GM23338 (cell line): Measurements from ENCODE around the gene POGZ.
A peak's percentile ranks its signal among the peaks of the same experiment; 100 is the strongest.

Experiments used
- CREB1 ChIP-seq: fragments of 250-450 bp; sonication (Bioruptor Pico); IDR thresholded peaks from 2 replicates; pipeline ENCODE4 v1.5.0; 2020; ENCODE audit warnings: low read depth, mild to moderate bottlenecking, moderate library complexity
- EZH2 ChIP-seq: fragments of 200-600 bp; sonication (generic); IDR thresholded peaks from one replicate; pipeline ENCODE4 v1.8.0; 2017; ENCODE audit warnings: antibody characterized with exemption, mild to moderate bottlenecking, low read depth; ENCODE audit not compliant: unreplicated experiment
- EZH2phosphoT487 ChIP-seq: fragments of 200-600 bp; sonication (generic); IDR thresholded peaks from one replicate; pipeline ENCODE4 v1.8.1; 2018; ENCODE audit warnings: antibody characterized with exemption; ENCODE audit not compliant: unreplicated experiment
- JUNB ChIP-seq: IDR thresholded peaks from one replicate; pipeline ENCODE4 v1.6.1; 2016; ENCODE audit warnings: antibody characterized with exemption; ENCODE audit not compliant: unreplicated experiment
- NANOG ChIP-seq: IDR thresholded peaks from 2 replicates; pipeline ENCODE4 v1.6.1; 2016; ENCODE audit warnings: antibody characterized with exemption, borderline replicate concordance
- POLR2AphosphoS5 ChIP-seq: IDR thresholded peaks from 2 replicates; pipeline ENCODE4 v1.6.1; 2016; ENCODE audit warnings: antibody characterized with exemption, low read depth
- STAT1 ChIP-seq: IDR thresholded peaks from one replicate; pipeline ENCODE4 v1.6.1; 2016; ENCODE audit warnings: antibody characterized with exemption; ENCODE audit not compliant: unreplicated experiment
- ZNF114 ChIP-seq: fragments of 250-450 bp; sonication (Bioruptor Pico); IDR thresholded peaks from 2 replicates; pipeline ENCODE4 v1.5.0; 2020; ENCODE audit warnings: mild to moderate bottlenecking, moderate library complexity
- ZNF331 ChIP-seq: fragments of 250-450 bp; sonication (Bioruptor Pico); IDR thresholded peaks from 2 replicates; pipeline ENCODE4 v1.5.0; 2020; ENCODE audit warnings: low read depth, mild to moderate bottlenecking, moderate library complexity
- TF ChIP-seq, protein P1 (sequence below), 2 experiments: fragments of 200-600 bp in 1 of 2; sonication (generic) in 1 of 2; conservative IDR thresholded peaks; 2 replicates each; pipeline versions ENCODE4 v1.5.1 to v1.6.1; 2016 to 2017; ENCODE audit warnings: antibody characterized with exemption in 2 of 2, low read depth in 2 of 2, mild to moderate bottlenecking in 2 of 2, moderate library complexity in 1 of 2
- TF ChIP-seq, protein P2 (sequence below): IDR thresholded peaks from one replicate; pipeline ENCODE4 v1.6.1; 2018; ENCODE audit warnings: antibody characterized with exemption; ENCODE audit not compliant: unreplicated experiment
- TF ChIP-seq, protein P3 (sequence below): IDR thresholded peaks from 2 replicates; pipeline ENCODE4 v1.6.1; 2016; ENCODE audit warnings: antibody characterized with exemption
- TF ChIP-seq, protein P4 (sequence below): fragments of 250-450 bp; sonication (Bioruptor Pico); IDR thresholded peaks from 2 replicates; pipeline ENCODE4 v1.5.0; 2020; ENCODE audit warnings: mild to moderate bottlenecking, moderate library complexity

DNA sequence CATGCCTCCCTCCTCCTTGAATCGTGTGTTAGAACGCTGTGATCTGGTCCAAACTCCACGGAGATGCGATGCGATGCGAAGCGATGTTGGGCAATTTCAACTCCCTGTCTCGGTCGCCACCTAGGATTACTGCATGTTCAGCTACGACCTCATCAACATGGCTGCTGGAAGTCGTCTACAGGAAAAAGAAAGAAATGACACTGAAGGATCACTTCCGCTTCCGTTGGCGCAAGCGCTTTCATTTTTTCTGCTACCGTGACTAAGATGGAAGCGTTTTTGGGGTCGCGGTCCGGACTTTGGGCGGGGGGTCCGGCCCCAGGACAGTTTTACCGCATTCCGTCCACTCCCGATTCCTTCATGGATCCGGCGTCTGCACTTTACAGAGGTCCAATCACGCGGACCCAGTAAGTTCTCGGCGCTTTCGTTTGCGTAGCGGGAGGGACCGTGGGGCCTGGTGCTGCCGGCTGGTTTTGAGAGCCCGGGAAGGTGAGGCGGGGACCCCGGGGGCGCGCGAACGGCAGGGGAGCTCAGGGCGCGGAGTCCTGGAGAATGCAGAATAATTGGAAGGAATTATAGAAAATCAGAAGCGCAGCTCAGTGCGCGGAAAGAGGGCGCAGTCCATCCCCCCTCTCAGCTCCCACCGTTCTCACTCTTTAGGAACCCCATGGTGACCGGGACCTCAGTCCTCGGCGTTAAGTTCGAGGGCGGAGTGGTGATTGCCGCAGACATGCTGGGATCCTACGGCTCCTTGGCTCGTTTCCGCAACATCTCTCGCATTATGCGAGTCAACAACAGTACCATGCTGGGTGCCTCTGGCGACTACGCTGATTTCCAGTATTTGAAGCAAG, 59.7 kb downstream of the POGZ start, which contains the start of gene PSMB4:
- TF ChIP-seq, protein P1, sequence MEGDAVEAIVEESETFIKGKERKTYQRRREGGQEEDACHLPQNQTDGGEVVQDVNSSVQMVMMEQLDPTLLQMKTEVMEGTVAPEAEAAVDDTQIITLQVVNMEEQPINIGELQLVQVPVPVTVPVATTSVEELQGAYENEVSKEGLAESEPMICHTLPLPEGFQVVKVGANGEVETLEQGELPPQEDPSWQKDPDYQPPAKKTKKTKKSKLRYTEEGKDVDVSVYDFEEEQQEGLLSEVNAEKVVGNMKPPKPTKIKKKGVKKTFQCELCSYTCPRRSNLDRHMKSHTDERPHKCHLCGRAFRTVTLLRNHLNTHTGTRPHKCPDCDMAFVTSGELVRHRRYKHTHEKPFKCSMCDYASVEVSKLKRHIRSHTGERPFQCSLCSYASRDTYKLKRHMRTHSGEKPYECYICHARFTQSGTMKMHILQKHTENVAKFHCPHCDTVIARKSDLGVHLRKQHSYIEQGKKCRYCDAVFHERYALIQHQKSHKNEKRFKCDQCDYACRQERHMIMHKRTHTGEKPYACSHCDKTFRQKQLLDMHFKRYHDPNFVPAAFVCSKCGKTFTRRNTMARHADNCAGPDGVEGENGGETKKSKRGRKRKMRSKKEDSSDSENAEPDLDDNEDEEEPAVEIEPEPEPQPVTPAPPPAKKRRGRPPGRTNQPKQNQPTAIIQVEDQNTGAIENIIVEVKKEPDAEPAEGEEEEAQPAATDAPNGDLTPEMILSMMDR (conservative IDR thresholded peaks at IDR 0.05; ENCODE audit: low read depth in 2 of 2): peak in 1 of 2 experiments; percentile 56; a peak in 2 of 4 replicates
- TF ChIP-seq EZH2phosphoT487 (no peak), EZH2 (no peak), POLR2AphosphoS5 (peak; percentile 98), JUNB (no peak), ZNF331 (CRISPR knock-in tag) (no peak), CREB1 (CRISPR knock-in tag) (peak; percentile 86), STAT1 (no peak), NANOG (no peak), ZNF114 (CRISPR knock-in tag) (no peak)
- TF ChIP-seq, protein P2, sequence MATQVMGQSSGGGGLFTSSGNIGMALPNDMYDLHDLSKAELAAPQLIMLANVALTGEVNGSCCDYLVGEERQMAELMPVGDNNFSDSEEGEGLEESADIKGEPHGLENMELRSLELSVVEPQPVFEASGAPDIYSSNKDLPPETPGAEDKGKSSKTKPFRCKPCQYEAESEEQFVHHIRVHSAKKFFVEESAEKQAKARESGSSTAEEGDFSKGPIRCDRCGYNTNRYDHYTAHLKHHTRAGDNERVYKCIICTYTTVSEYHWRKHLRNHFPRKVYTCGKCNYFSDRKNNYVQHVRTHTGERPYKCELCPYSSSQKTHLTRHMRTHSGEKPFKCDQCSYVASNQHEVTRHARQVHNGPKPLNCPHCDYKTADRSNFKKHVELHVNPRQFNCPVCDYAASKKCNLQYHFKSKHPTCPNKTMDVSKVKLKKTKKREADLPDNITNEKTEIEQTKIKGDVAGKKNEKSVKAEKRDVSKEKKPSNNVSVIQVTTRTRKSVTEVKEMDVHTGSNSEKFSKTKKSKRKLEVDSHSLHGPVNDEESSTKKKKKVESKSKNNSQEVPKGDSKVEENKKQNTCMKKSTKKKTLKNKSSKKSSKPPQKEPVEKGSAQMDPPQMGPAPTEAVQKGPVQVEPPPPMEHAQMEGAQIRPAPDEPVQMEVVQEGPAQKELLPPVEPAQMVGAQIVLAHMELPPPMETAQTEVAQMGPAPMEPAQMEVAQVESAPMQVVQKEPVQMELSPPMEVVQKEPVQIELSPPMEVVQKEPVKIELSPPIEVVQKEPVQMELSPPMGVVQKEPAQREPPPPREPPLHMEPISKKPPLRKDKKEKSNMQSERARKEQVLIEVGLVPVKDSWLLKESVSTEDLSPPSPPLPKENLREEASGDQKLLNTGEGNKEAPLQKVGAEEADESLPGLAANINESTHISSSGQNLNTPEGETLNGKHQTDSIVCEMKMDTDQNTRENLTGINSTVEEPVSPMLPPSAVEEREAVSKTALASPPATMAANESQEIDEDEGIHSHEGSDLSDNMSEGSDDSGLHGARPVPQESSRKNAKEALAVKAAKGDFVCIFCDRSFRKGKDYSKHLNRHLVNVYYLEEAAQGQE: no peak
- TF ChIP-seq, protein P3, sequence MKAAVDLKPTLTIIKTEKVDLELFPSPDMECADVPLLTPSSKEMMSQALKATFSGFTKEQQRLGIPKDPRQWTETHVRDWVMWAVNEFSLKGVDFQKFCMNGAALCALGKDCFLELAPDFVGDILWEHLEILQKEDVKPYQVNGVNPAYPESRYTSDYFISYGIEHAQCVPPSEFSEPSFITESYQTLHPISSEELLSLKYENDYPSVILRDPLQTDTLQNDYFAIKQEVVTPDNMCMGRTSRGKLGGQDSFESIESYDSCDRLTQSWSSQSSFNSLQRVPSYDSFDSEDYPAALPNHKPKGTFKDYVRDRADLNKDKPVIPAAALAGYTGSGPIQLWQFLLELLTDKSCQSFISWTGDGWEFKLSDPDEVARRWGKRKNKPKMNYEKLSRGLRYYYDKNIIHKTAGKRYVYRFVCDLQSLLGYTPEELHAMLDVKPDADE: peak; percentile 93
- TF ChIP-seq, protein P4, sequence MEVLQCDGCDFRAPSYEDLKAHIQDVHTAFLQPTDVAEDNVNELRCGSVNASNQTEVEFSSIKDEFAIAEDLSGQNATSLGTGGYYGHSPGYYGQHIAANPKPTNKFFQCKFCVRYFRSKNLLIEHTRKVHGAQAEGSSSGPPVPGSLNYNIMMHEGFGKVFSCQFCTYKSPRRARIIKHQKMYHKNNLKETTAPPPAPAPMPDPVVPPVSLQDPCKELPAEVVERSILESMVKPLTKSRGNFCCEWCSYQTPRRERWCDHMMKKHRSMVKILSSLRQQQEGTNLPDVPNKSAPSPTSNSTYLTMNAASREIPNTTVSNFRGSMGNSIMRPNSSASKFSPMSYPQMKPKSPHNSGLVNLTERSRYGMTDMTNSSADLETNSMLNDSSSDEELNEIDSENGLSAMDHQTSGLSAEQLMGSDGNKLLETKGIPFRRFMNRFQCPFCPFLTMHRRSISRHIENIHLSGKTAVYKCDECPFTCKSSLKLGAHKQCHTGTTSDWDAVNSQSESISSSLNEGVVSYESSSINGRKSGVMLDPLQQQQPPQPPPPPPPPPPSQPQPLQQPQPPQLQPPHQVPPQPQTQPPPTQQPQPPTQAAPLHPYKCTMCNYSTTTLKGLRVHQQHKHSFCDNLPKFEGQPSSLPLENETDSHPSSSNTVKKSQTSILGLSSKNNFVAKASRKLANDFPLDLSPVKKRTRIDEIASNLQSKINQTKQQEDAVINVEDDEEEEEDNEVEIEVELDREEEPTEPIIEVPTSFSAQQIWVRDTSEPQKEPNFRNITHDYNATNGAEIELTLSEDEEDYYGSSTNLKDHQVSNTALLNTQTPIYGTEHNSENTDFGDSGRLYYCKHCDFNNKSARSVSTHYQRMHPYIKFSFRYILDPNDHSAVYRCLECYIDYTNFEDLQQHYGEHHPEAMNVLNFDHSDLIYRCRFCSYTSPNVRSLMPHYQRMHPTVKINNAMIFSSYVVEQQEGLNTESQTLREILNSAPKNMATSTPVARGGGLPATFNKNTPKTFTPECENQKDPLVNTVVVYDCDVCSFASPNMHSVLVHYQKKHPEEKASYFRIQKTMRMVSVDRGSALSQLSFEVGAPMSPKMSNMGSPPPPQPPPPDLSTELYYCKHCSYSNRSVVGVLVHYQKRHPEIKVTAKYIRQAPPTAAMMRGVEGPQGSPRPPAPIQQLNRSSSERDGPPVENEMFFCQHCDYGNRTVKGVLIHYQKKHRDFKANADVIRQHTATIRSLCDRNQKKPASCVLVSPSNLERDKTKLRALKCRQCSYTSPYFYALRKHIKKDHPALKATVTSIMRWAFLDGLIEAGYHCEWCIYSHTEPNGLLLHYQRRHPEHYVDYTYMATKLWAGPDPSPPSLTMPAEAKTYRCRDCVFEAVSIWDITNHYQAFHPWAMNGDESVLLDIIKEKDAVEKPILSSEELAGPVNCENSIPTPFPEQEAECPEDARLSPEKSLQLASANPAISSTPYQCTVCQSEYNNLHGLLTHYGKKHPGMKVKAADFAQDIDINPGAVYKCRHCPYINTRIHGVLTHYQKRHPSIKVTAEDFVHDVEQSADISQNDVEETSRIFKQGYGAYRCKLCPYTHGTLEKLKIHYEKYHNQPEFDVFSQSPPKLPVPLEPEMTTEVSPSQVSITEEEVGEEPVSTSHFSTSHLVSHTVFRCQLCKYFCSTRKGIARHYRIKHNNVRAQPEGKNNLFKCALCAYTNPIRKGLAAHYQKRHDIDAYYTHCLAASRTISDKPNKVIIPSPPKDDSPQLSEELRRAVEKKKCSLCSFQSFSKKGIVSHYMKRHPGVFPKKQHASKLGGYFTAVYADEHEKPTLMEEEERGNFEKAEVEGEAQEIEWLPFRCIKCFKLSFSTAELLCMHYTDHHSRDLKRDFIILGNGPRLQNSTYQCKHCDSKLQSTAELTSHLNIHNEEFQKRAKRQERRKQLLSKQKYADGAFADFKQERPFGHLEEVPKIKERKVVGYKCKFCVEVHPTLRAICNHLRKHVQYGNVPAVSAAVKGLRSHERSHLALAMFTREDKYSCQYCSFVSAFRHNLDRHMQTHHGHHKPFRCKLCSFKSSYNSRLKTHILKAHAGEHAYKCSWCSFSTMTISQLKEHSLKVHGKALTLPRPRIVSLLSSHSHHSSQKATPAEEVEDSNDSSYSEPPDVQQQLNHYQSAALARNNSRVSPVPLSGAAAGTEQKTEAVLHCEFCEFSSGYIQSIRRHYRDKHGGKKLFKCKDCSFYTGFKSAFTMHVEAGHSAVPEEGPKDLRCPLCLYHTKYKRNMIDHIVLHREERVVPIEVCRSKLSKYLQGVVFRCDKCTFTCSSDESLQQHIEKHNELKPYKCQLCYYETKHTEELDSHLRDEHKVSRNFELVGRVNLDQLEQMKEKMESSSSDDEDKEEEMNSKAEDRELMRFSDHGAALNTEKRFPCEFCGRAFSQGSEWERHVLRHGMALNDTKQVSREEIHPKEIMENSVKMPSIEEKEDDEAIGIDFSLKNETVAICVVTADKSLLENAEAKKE (CRISPR knock-in tag): no peak
